GM23248 (cell line): ENCODE results near the gene ADORA3.

ENCODE experiments used
- EZH2 ChIP-seq: fragments of 200-600 bp; sonication (generic); IDR thresholded peaks from 2 replicates; pipeline ENCODE4 v1.6.1; 2018; ENCODE audit warnings: antibody characterized with exemption, mild to moderate bottlenecking; ENCODE audit not compliant: insufficient read depth, poor library complexity, severe bottlenecking
- EZH2phosphoT487 ChIP-seq: fragments of 200-600 bp; sonication (generic); IDR thresholded peaks from 2 replicates; pipeline ENCODE4 v1.6.1; 2018; ENCODE audit warnings: antibody characterized with exemption, moderate library complexity, mild to moderate bottlenecking, low read depth; ENCODE audit not compliant: insufficient read depth

DNA sequence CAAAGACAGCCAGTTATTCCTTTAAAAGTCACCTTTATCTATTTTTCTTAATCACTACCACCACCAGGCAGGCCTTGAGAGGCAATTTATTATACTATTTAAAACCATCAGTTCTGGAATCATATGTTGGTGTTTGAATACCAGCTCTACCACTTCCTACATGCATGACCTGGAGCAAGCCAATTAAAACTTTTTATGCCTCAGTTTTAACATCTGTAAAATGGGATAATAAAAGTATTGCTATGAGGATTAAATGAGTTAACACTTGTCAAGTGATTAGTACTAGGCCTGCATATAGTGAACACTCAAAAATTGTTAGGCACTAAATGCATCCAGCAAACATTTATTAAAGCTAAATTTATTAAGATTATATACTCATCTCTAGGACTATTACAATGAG, 49.2 kb upstream of the ADORA3 start:
- no peak for TF ChIP-seq EZH2
- no peak for TF ChIP-seq EZH2phosphoT487
